Measurements from ENCODE around the gene DMD. TPM values are rescaled to one million over a fixed set of nuclear protein-coding genes. Genes with fewer than 3 reads are reported as not detected.

Gene DMD
- total and polyA plus RNA-seq, 12 donors: 28.5 to 228 (median 168) TPM

DNA sequence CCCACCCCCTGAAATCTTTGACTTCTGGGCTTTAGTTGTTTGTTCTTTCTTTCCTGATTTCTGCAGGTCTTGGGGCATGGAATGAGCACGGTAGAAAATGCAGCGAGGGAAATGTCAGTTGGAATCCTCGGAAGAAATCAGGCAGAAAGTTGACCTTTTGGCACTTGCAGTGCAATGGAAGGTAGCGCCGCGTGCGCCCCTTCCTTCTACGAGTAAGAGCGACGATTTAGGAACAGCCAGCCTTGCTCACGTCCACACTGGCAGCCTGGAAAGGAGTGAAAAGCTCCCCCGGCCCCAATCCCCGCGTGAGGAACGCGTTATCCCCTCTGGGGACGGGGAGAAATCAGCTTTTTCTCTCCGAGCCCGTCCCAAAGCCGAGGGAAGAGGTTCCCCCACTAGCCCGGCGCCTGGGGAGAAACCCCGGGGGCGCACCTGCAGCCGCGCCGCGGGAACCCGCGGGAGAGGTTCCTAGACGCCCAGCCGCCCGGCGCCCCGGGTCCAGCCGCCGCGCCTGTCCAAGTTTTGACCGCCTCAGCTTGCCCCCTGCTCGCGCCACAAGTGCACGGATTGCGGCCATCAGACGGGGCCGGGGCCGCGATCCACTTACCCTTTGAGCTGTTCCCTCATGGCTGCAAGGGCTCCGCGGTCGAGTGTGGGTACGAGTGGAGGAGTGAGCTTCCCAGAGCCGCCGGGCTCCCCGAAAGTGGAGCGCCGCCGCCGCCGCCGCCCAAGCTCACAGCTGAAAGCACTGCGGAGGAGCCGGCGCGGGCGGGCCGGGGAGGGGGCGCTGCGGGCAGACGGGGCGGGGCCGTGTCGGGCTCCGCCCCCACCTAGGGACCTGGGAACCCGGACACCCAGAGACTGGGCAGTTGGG is 1944.9 kb downstream of the DMD start:
- WGBS, 2 donors: 0 to 1% methylated on average over 51 to 72 of the region's 74 CpGs
- H3K4me3 ChIP-seq: peak overlapping the region; percentile 47 to 81 (median 66)
- peak; percentile 89 to 97 (median 92) for ATAC-seq
- H3K9me3 ChIP-seq: no peaks in the 10 kb centered on the region
- H3K36me3 ChIP-seq: no peaks in the 10 kb centered on the region
- TF ChIP-seq, protein P1, sequence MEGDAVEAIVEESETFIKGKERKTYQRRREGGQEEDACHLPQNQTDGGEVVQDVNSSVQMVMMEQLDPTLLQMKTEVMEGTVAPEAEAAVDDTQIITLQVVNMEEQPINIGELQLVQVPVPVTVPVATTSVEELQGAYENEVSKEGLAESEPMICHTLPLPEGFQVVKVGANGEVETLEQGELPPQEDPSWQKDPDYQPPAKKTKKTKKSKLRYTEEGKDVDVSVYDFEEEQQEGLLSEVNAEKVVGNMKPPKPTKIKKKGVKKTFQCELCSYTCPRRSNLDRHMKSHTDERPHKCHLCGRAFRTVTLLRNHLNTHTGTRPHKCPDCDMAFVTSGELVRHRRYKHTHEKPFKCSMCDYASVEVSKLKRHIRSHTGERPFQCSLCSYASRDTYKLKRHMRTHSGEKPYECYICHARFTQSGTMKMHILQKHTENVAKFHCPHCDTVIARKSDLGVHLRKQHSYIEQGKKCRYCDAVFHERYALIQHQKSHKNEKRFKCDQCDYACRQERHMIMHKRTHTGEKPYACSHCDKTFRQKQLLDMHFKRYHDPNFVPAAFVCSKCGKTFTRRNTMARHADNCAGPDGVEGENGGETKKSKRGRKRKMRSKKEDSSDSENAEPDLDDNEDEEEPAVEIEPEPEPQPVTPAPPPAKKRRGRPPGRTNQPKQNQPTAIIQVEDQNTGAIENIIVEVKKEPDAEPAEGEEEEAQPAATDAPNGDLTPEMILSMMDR (IDR thresholded peaks at IDR 0.05): no peak
- peaks cover 0 to 9% (median 0%) of the 10 kb centered on the region in 9 donors for H3K4me1 ChIP-seq
- H3K27ac ChIP-seq: peak overlapping the region; percentile 52 to 84 (median 78)
- peak; percentile 49 to 66 for DNase-seq
- H3K27me3 ChIP-seq: peaks cover 0 to 50% (median 0%) of the 10 kb centered on the region in 7 donors
- intact Hi-C loops (cut with DNase I): loop anchor here in 2 of 10 donors (10.0 kb wide), 1 partner anchor 52 kb away; no protein-coding TSS in a partner anchor

DNA sequence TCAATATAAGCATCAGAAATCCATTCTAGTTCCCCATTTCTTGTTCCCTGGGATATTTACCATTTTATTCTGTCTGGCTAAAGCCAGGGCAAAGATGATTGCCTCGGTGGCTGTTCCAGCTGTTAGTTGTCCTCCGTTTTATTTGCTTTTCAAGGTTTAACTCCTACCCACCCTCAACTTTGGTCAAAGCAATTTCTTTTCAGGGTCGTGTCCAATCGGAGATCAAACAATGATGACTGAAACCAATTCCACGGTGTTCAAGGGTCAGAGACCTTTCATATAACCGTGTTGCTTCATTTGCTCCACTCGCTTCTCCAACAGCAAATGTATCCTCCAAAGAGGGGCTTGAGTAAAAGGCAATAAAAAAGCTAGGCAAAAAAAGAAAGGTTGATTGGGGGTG is 1946.0 kb downstream of the DMD start:
- intact Hi-C loops (cut with DNase I): loop anchor here in 2 of 10 donors (10.0 kb wide), 1 partner anchor 51 kb away; no protein-coding TSS in a partner anchor

DNA sequence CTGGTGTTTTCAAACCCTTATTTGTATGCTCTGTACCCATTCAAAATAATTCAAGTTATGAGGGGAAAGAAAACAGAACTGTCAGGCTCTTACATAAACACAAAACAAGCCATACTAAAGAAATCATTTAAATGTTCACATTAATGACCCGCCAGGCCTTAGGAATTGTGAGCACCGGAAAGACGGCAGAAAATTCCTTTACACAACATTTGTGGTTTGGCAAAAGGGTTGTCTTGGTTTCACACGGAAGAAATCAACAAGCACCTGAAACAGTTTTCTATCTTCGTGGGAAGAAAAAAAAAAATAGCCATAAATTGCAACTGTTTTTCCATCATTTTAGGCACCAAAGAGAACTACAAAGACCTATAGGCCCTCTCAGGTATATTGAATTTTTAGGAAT is 1951.0 kb downstream of the DMD start:
- Histone ChIP-seq H3K4me1 (peaks cover 0 to 8% (median 0%) of the 10 kb centered on the region in 9 donors), H3K9me3 (no peaks in the 10 kb centered on the region), H3K27me3 (peaks cover 0 to 26% (median 0%) of the 10 kb centered on the region in 7 donors), H3K36me3 (peaks cover 0 to 25% (median 0%) of the 10 kb centered on the region in 9 donors), H3K27ac (no peak overlapping the region), H3K4me3 (no peak overlapping the region)
- TF ChIP-seq, protein P1 (IDR thresholded peaks at IDR 0.05): no peak
- ATAC-seq (no peak), DNase-seq (no peak)
- 80% methylated on average over 5 of the region's 5 CpGs for WGBS, 2 donors
- intact Hi-C loops (cut with DNase I): loop anchor here in 2 of 10 donors (10.0 kb wide), 1 partner anchor 46 kb away; no protein-coding TSS in a partner anchor

More for the DNA sequence above, 1946.0 kb downstream of the DMD start:
- peak overlapping the region in 8 of 10 donors; percentile 1 to 81 (median 70) for H3K4me3 ChIP-seq
- DNase-seq (no peak), ATAC-seq (no peak)
- no peaks in the 10 kb centered on the region for H3K9me3 ChIP-seq
- peaks cover 0 to 50% (median 0%) of the 10 kb centered on the region in 7 donors for H3K27me3 ChIP-seq
- TF ChIP-seq, protein P1 (IDR thresholded peaks at IDR 0.05): no peak
- peaks cover 0 to 9% (median 0%) of the 10 kb centered on the region in 9 donors for H3K4me1 ChIP-seq
- H3K36me3 ChIP-seq: peaks cover 0 to under 1% (median 0%) of the 10 kb centered on the region in 9 donors
- H3K27ac ChIP-seq: peak overlapping the region in 1 of 10 donors; percentile 28
- WGBS, 2 donors: 45 to 54% methylated on average over 7 of the region's 7 CpGs

DNA sequence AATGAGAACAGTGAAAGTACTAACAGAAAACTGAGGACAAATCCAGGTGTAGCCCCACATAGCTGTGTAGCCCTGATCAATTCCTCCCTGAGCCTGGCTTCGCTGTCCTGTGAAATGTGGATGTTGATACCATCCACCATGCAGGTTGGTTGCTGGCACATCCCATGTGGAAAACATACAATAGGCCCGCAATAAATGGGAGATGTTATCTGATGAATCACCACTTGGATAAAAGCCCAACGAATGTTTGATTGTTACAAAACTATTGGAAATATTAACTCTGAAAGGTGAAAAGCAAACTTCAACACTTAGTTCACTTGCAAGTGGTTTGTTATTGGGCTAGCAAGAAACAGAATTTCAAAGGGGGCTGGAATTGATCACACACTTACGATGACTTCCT is 1953.2 kb downstream of the DMD start:
- no peak for ATAC-seq
- intact Hi-C loops (cut with DNase I): no loop called here
- WGBS, 2 donors: 77 to 78% methylated on average over 4 of the region's 4 CpGs
- Histone ChIP-seq H3K4me1 (peaks cover 0 to 4% (median 0%) of the 10 kb centered on the region in 9 donors), H3K9me3 (no peaks in the 10 kb centered on the region), H3K36me3 (peaks cover 0 to 25% (median 0%) of the 10 kb centered on the region in 9 donors), H3K27me3 (peaks cover 0 to 7% (median 0%) of the 10 kb centered on the region in 7 donors), H3K4me3 (no peak overlapping the region), H3K27ac (no peak overlapping the region)
- no peak for DNase-seq
- TF ChIP-seq, protein P1 (IDR thresholded peaks at IDR 0.05): no peak
